SJCRH30 (cell line): ENCODE results near the gene SLX4IP. TPM values are rescaled to one million over a fixed set of nuclear protein-coding genes. Genes with fewer than 3 reads are reported as not detected.

Source experiments
- DNase-seq, 2 experiments: peaks; one replicate each; pipeline ENCODE4 v3.0.0-alpha.2; 2015 to 2020
- H3K27ac ChIP-seq: fragments of 250-450 bp; sonication (Bioruptor Pico); 2 replicates; pipeline ENCODE4 v1.5.1; 2020; ENCODE audit warnings: mild to moderate bottlenecking, moderate library complexity
- H3K27me3 ChIP-seq: fragments of 250-450 bp; sonication (Bioruptor Pico); 2 replicates; pipeline ENCODE4 v1.5.1; 2020; ENCODE audit warnings: mild to moderate bottlenecking, moderate library complexity
- H3K36me3 ChIP-seq: fragments of 250-450 bp; sonication (Bioruptor Pico); 2 replicates; pipeline ENCODE4 v1.5.1; 2020; ENCODE audit warnings: mild to moderate bottlenecking, moderate library complexity
- H3K4me1 ChIP-seq: fragments of 250-450 bp; sonication (Bioruptor Pico); 2 replicates; pipeline ENCODE4 v1.5.1; 2020; ENCODE audit warnings: mild to moderate bottlenecking, moderate library complexity
- H3K4me3 ChIP-seq: fragments of 250-450 bp; sonication (Bioruptor Pico); 2 replicates; pipeline ENCODE4 v1.5.1; 2020; ENCODE audit warnings: mild to moderate bottlenecking, moderate library complexity
- H3K9me3 ChIP-seq: fragments of 250-450 bp; sonication (Bioruptor Pico); replicated peaks from 2 replicates; pipeline ENCODE4 v1.5.1; 2020; ENCODE audit warnings: mild to moderate bottlenecking, moderate library complexity
- total RNA-seq: library from RNA; depleted of rRNA; stranded (reverse); fragments of >200 nt; shearing (Covaris generic); gene quantifications from 2 replicates; pipeline ENCODE4 v1.2.3, GENCODE V29; 2014

SLX4IP gene
- total RNA-seq, 1 experiment from 2014 or later, result 11.5 TPM

- H3K27me3 ChIP-seq, result no peaks in the 10 kb centered on the region
- H3K4me1 ChIP-seq, result peaks cover 44% of the 10 kb centered on the region
- peaks cover 17% of the 10 kb centered on the region; the same call in 1 of the 2 replicates for H3K36me3 ChIP-seq
- no peak overlapping the region for H3K27ac ChIP-seq
- no peak overlapping the region for H3K4me3 ChIP-seq
- H3K9me3 ChIP-seq, result no peaks in the 10 kb centered on the region
- no peak for DNase-seq
These were observed 210.1 kb downstream of the SLX4IP start for GRCh38 chr20:10645205-10645570.

- H3K27ac ChIP-seq, result no peak overlapping the region
- peaks cover 52% of the 10 kb centered on the region for H3K4me1 ChIP-seq
- peaks cover 13% of the 10 kb centered on the region; the same call in 1 of the 2 replicates for H3K36me3 ChIP-seq
- H3K9me3 ChIP-seq, result no peaks in the 10 kb centered on the region
- no peak overlapping the region for H3K4me3 ChIP-seq
- peak in 1 of 2 experiments; percentile 51 for DNase-seq
- H3K27me3 ChIP-seq, result no peaks in the 10 kb centered on the region
These were observed 210.9 kb downstream of the SLX4IP start for GRCh38 chr20:10646006-10646405.

GRCh38 chr20:10646886-10647420 lies 211.8 kb downstream of the SLX4IP start:
- Histone ChIP-seq H3K9me3 (no peaks in the 10 kb centered on the region), H3K4me3 (no peak overlapping the region), H3K36me3 (peaks cover 9% of the 10 kb centered on the region; the same call in 1 of the 2 replicates), H3K27ac (no peak overlapping the region), H3K27me3 (no peaks in the 10 kb centered on the region), H3K4me1 (peaks cover 60% of the 10 kb centered on the region)
- no peak for DNase-seq

GRCh38 chr20:10647471-10647870 lies 212.4 kb downstream of the SLX4IP start:
- no peak overlapping the region for H3K27ac ChIP-seq
- H3K4me1 ChIP-seq, result peaks cover 58% of the 10 kb centered on the region
- no peaks in the 10 kb centered on the region for H3K9me3 ChIP-seq
- H3K4me3 ChIP-seq, result no peak overlapping the region
- DNase-seq, result peak in 1 of 2 experiments; percentile 21
- no peaks in the 10 kb centered on the region for H3K27me3 ChIP-seq
- peaks cover 6% of the 10 kb centered on the region; the same call in 1 of the 2 replicates for H3K36me3 ChIP-seq

GRCh38 chr20:10647909-10648308 lies 212.8 kb downstream of the SLX4IP start:
- peaks cover 6% of the 10 kb centered on the region; the same call in 1 of the 2 replicates for H3K36me3 ChIP-seq
- no peak overlapping the region for H3K4me3 ChIP-seq
- no peak overlapping the region for H3K27ac ChIP-seq
- no peaks in the 10 kb centered on the region for H3K27me3 ChIP-seq
- peaks cover 53% of the 10 kb centered on the region for H3K4me1 ChIP-seq
- no peaks in the 10 kb centered on the region for H3K9me3 ChIP-seq
- no peak for DNase-seq

GRCh38 chr20:10648651-10649050 lies 213.5 kb downstream of the SLX4IP start:
- Histone ChIP-seq H3K4me3 (no peak overlapping the region), H3K9me3 (no peaks in the 10 kb centered on the region), H3K27me3 (no peaks in the 10 kb centered on the region), H3K36me3 (peaks cover 6% of the 10 kb centered on the region; the same call in 1 of the 2 replicates), H3K27ac (peak overlapping the region; percentile 5; the same call in 1 of the 2 replicates), H3K4me1 (peaks cover 46% of the 10 kb centered on the region)
- DNase-seq, result peak; percentile 31 to 58

GRCh38 chr20:10649080-10649796 lies 214.1 kb downstream of the SLX4IP start:
- DNase-seq, result no peak
- Histone ChIP-seq H3K27ac (peak overlapping the region; percentile 5; the same call in 1 of the 2 replicates), H3K4me1 (peaks cover 40% of the 10 kb centered on the region), H3K4me3 (no peak overlapping the region), H3K36me3 (peaks cover 6% of the 10 kb centered on the region; the same call in 1 of the 2 replicates), H3K9me3 (no peaks in the 10 kb centered on the region), H3K27me3 (no peaks in the 10 kb centered on the region)

- Histone ChIP-seq H3K4me3 (no peak overlapping the region), H3K9me3 (no peaks in the 10 kb centered on the region), H3K27me3 (no peaks in the 10 kb centered on the region), H3K36me3 (peaks cover 6% of the 10 kb centered on the region; the same call in 1 of the 2 replicates), H3K4me1 (peaks cover 36% of the 10 kb centered on the region), H3K27ac (no peak overlapping the region)
- DNase-seq, result peak; percentile 16 to 28
These were observed 214.7 kb downstream of the SLX4IP start for GRCh38 chr20:10649797-10650160.

GRCh38 chr20:10651227-10651990 lies 216.3 kb downstream of the SLX4IP start:
- Histone ChIP-seq H3K27me3 (no peaks in the 10 kb centered on the region), H3K27ac (no peak overlapping the region), H3K36me3 (peaks cover 4% of the 10 kb centered on the region; the same call in 1 of the 2 replicates), H3K9me3 (no peaks in the 10 kb centered on the region), H3K4me3 (no peak overlapping the region), H3K4me1 (peaks cover 34% of the 10 kb centered on the region)
- peak; percentile 61 to 80 for DNase-seq

GRCh38 chr20:10652185-10652584 lies 217.1 kb downstream of the SLX4IP start:
- no peak for DNase-seq
- Histone ChIP-seq H3K4me1 (peaks cover 34% of the 10 kb centered on the region), H3K36me3 (peaks cover 4% of the 10 kb centered on the region; the same call in 1 of the 2 replicates)

GRCh38 chr20:10652660-10653261 lies 217.7 kb downstream of the SLX4IP start:
- no peak for DNase-seq
- no peaks in the 10 kb centered on the region for H3K27me3 ChIP-seq
- H3K4me3 ChIP-seq, result no peak overlapping the region
- peaks cover 2% of the 10 kb centered on the region; the same call in 1 of the 2 replicates for H3K36me3 ChIP-seq
- H3K9me3 ChIP-seq, result no peaks in the 10 kb centered on the region
- peaks cover 34% of the 10 kb centered on the region for H3K4me1 ChIP-seq
- no peak overlapping the region for H3K27ac ChIP-seq

More at GRCh38 chr20:10652185-10652584, 217.1 kb downstream of the SLX4IP start:
- H3K27ac ChIP-seq, result no peak overlapping the region
- H3K9me3 ChIP-seq, result no peaks in the 10 kb centered on the region
- H3K4me3 ChIP-seq, result no peak overlapping the region
- no peaks in the 10 kb centered on the region for H3K27me3 ChIP-seq

- no peaks in the 10 kb centered on the region for H3K27me3 ChIP-seq
- H3K36me3 ChIP-seq, result peaks cover 2% of the 10 kb centered on the region; the same call in 1 of the 2 replicates
- no peak for DNase-seq
- no peak overlapping the region for H3K4me3 ChIP-seq
- H3K27ac ChIP-seq, result no peak overlapping the region
- H3K4me1 ChIP-seq, result peaks cover 30% of the 10 kb centered on the region
- no peaks in the 10 kb centered on the region for H3K9me3 ChIP-seq
These were observed 218.6 kb downstream of the SLX4IP start for GRCh38 chr20:10653599-10654249.

- DNase-seq, result no peak
- peaks cover 2% of the 10 kb centered on the region; the same call in 1 of the 2 replicates for H3K36me3 ChIP-seq
These were observed 219.1 kb downstream of the SLX4IP start for GRCh38 chr20:10654250-10654610.

GRCh38 chr20:10654630-10655029 lies 219.5 kb downstream of the SLX4IP start:
- Histone ChIP-seq H3K4me1 (peaks cover 22% of the 10 kb centered on the region), H3K36me3 (peaks cover 2% of the 10 kb centered on the region; the same call in 1 of the 2 replicates), H3K27ac (no peak overlapping the region), H3K9me3 (no peaks in the 10 kb centered on the region), H3K4me3 (no peak overlapping the region), H3K27me3 (no peaks in the 10 kb centered on the region)
- DNase-seq, result no peak

More at GRCh38 chr20:10654250-10654610, 219.1 kb downstream of the SLX4IP start:
- Histone ChIP-seq H3K4me1 (peaks cover 25% of the 10 kb centered on the region), H3K4me3 (no peak overlapping the region), H3K9me3 (no peaks in the 10 kb centered on the region), H3K27ac (no peak overlapping the region), H3K27me3 (no peaks in the 10 kb centered on the region)
